Upper lobe of right lung (tissue), 1 donor: Measurements from ENCODE around the gene MMP28. TPM values are rescaled to one million over a fixed set of nuclear protein-coding genes. Genes with fewer than 3 reads are reported as not detected.

Experiments
- ATAC-seq: fragments of 200-7000 bp; cut with Tn5 transposase; one replicate; pipeline ENCODE4 v1.9.1; 2020; ENCODE audit warnings: mild to moderate bottlenecking, moderate library complexity
- DNase-seq: peaks from one replicate; pipeline ENCODE4 v3.0.0-alpha.2; 2020
- H3K27ac ChIP-seq: fragments of 200-600 bp; one replicate; pipeline ENCODE4 v1.8.0; 2022
- H3K27me3 ChIP-seq: fragments of 200-600 bp; one replicate; pipeline ENCODE4 v1.8.0; 2022; ENCODE audit warnings: mild to moderate bottlenecking
- H3K36me3 ChIP-seq: fragments of 200-600 bp; one replicate; pipeline ENCODE4 v1.8.0; 2022
- H3K4me1 ChIP-seq: fragments of 200-600 bp; one replicate; pipeline ENCODE4 v1.8.0; 2022
- H3K4me3 ChIP-seq: fragments of 200-600 bp; one replicate; pipeline ENCODE4 v1.8.0; 2022; ENCODE audit warnings: mild to moderate bottlenecking
- H3K9me3 ChIP-seq: fragments of 200-600 bp; one replicate; pipeline ENCODE4 v1.8.0; 2022
- CTCF ChIP-seq: fragments of 200-600 bp; IDR thresholded peaks from one replicate; pipeline ENCODE4 v1.8.0; 2022; ENCODE audit warnings: antibody characterized with exemption
- intact Hi-C: fragments of 100-400 bp; cut with DNase I; formaldehyde crosslinking; loops from one replicate; pipeline ENCODE4 v1.11.0; 2022
- total RNA-seq: library from RNA; stranded (reverse); fragmentation: NEBNext Ultra II Directional; extraction: Animal tissue kit (Norgen Biotek cat#: 25700); gene quantifications from one replicate; pipeline ENCODE4 v1.2.1, GENCODE V29; 2021
- donor health status: DM: no; HTN: yes; CAD: no; lungs with severe emphysema.

MMP28 gene
- total RNA-seq, 1 donor from 2014 or later: 55.6 TPM

- intact Hi-C loops: no loop called here
- H3K36me3 ChIP-seq: no peaks in the 10 kb centered on the region
- no peak for DNase-seq
- peaks cover 44% of the 10 kb centered on the region for H3K4me1 ChIP-seq
- no peaks in the 10 kb centered on the region for H3K9me3 ChIP-seq
- peaks cover 11% of the 10 kb centered on the region for H3K27me3 ChIP-seq
- ATAC-seq: no peak
- H3K27ac ChIP-seq: no peak overlapping the region
- no peak for TF ChIP-seq CTCF
- no peak overlapping the region for H3K4me3 ChIP-seq
Observed at GRCh38 chr17:35797370-35797769, 1.9 kb upstream of the MMP28 start.

GRCh38 chr17:35796942-35797341 is 1.5 kb upstream of the MMP28 start:
- intact Hi-C loops: no loop called here
- DNase-seq (no peak), ATAC-seq (no peak)
- Histone ChIP-seq H3K36me3 (no peaks in the 10 kb centered on the region), H3K27me3 (peaks cover 11% of the 10 kb centered on the region), H3K9me3 (no peaks in the 10 kb centered on the region), H3K4me3 (no peak overlapping the region), H3K27ac (no peak overlapping the region), H3K4me1 (peaks cover 40% of the 10 kb centered on the region)
- TF ChIP-seq CTCF: no peak

- ATAC-seq (no peak), DNase-seq (no peak)
- H3K9me3 ChIP-seq: no peaks in the 10 kb centered on the region
- intact Hi-C loops: no loop called here
- no peak for TF ChIP-seq CTCF
- H3K27me3 ChIP-seq: peaks cover 11% of the 10 kb centered on the region
- H3K36me3 ChIP-seq: no peaks in the 10 kb centered on the region
- peak overlapping the region; percentile 74 for H3K27ac ChIP-seq
- peak overlapping the region; percentile 64 for H3K4me3 ChIP-seq
- peaks cover 29% of the 10 kb centered on the region for H3K4me1 ChIP-seq
Observed at GRCh38 chr17:35795871-35796265, 427 bp upstream of the MMP28 start.

- no peak for TF ChIP-seq CTCF
- intact Hi-C loops: no loop called here
- Histone ChIP-seq H3K9me3 (no peaks in the 10 kb centered on the region), H3K27ac (no peak overlapping the region), H3K27me3 (peaks cover 11% of the 10 kb centered on the region), H3K4me3 (peak overlapping the region; percentile 64), H3K36me3 (no peaks in the 10 kb centered on the region), H3K4me1 (peaks cover 19% of the 10 kb centered on the region)
- DNase-seq (no peak), ATAC-seq (no peak)
Observed at GRCh38 chr17:35793257-35793656, 2.2 kb downstream of the MMP28 start.

GRCh38 chr17:35791681-35792350 is 3.6 kb downstream of the MMP28 start:
- intact Hi-C loops: no loop called here
- H3K27me3 ChIP-seq: peaks cover 6% of the 10 kb centered on the region
- H3K9me3 ChIP-seq: no peaks in the 10 kb centered on the region
- no peak overlapping the region for H3K27ac ChIP-seq
- no peak for ATAC-seq
- peaks cover 29% of the 10 kb centered on the region for H3K4me1 ChIP-seq
- no peaks in the 10 kb centered on the region for H3K36me3 ChIP-seq
- no peak for DNase-seq
- no peak overlapping the region for H3K4me3 ChIP-seq
- no peak for TF ChIP-seq CTCF

GRCh38 chr17:35790841-35791240 is 4.6 kb downstream of the MMP28 start:
- no peak for TF ChIP-seq CTCF
- H3K27ac ChIP-seq: no peak overlapping the region
- ATAC-seq (no peak), DNase-seq (no peak)
- H3K27me3 ChIP-seq: peaks cover 6% of the 10 kb centered on the region
- no peaks in the 10 kb centered on the region for H3K36me3 ChIP-seq
- intact Hi-C loops: no loop called here
- H3K4me1 ChIP-seq: peaks cover 28% of the 10 kb centered on the region
- no peaks in the 10 kb centered on the region for H3K9me3 ChIP-seq
- H3K4me3 ChIP-seq: no peak overlapping the region
